Calu3 (cell line): ENCODE results near the gene ATP1A2. TPM values are rescaled to one million over a fixed set of nuclear protein-coding genes. Genes with fewer than 3 reads are reported as not detected.

ENCODE experiments used
- BruUV-seq: library from RNA; stranded (reverse); fragments of 400-500 nt; replicated peaks from 2 replicates; lab custom pipeline; 2021; lab: Mats Ljungman, UMichigan
- CTCF ChIA-PET: fragments of 300-600 bp; sonication (Branson Sonifier 250); formaldehyde crosslinking; loops from one replicate; lab custom pipeline; 2022; ENCODE audit warnings: antibody characterized with exemption; lab: Charles Lee
- DNase-seq: peaks from one replicate; pipeline ENCODE4 v3.0.0; 2022
- H3K27ac Mint-ChIP-seq: one replicate; pipeline ENCODE4 v1.8.0; 2022; ENCODE audit warnings: mixed read lengths; ENCODE audit not compliant: unreplicated experiment
- H3K27me3 Mint-ChIP-seq: one replicate; pipeline ENCODE4 v1.8.0; 2022; ENCODE audit warnings: mixed read lengths; ENCODE audit not compliant: unreplicated experiment
- H3K36me3 Mint-ChIP-seq: one replicate; pipeline ENCODE4 v1.8.0; 2022; ENCODE audit warnings: mild to moderate bottlenecking, moderate library complexity, mixed read lengths; ENCODE audit not compliant: insufficient read depth, unreplicated experiment
- H3K4me1 Mint-ChIP-seq: one replicate; pipeline ENCODE4 v1.8.0; 2022; ENCODE audit warnings: mild to moderate bottlenecking, low read depth, mixed read lengths; ENCODE audit not compliant: unreplicated experiment
- H3K4me3 Mint-ChIP-seq: one replicate; pipeline ENCODE4 v1.8.0; 2022; ENCODE audit warnings: mild to moderate bottlenecking, low read depth, moderate library complexity, mixed read lengths; ENCODE audit not compliant: unreplicated experiment
- H3K9me3 Mint-ChIP-seq: one replicate; pipeline ENCODE4 v1.8.0; 2022; ENCODE audit warnings: low read depth, mixed read lengths; ENCODE audit not compliant: unreplicated experiment
- intact Hi-C: fragments of 100-400 bp; cut with micrococcal nuclease; formaldehyde crosslinking; loops from one replicate; pipeline ENCODE4 v1.10.0; 2022; ENCODE audit not compliant: unreplicated experiment
- total RNA-seq: library from RNA; stranded (reverse); gene quantifications from 2 replicates; pipeline ENCODE4 v1.2.3, GENCODE V29; 2022
- TF ChIP-seq, protein P1 (sequence below): fragments of 200-600 bp; IDR thresholded peaks from one replicate; pipeline ENCODE4 v1.8.0; 2022; ENCODE audit warnings: antibody characterized with exemption; ENCODE audit not compliant: unreplicated experiment

Gene ATP1A2
- total RNA-seq, 1 experiment from 2014 or later = not detected

DNA sequence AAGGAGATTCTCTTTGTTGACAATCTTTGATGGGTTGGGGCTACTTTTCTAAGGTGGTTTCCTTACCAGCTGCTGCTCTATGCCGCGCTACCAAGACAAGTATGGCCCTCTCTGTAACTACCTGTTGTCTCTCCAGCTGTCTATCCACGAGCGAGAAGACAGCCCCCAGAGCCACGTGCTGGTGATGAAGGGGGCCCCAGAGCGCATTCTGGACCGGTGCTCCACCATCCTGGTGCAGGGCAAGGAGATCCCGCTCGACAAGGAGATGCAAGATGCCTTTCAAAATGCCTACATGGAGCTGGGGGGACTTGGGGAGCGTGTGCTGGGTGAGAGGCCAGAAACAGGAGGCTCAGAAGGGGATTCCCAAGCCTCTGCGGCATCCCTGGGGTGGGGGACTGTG is 14.4 kb downstream of the ATP1A2 start:
- intact Hi-C loops = no loop called here
- DNase-seq = no peak
- CTCF ChIA-PET = no interaction called here
- Mint-ChIP-seq H3K27ac (no peak overlapping the region), H3K4me3 (no peak overlapping the region), H3K36me3 (peaks cover under 1% of the 10 kb centered on the region), H3K4me1 (peaks cover 2% of the 10 kb centered on the region), H3K27me3 (peaks cover 75% of the 10 kb centered on the region), H3K9me3 (no peaks in the 10 kb centered on the region)
- TF ChIP-seq, protein P1, sequence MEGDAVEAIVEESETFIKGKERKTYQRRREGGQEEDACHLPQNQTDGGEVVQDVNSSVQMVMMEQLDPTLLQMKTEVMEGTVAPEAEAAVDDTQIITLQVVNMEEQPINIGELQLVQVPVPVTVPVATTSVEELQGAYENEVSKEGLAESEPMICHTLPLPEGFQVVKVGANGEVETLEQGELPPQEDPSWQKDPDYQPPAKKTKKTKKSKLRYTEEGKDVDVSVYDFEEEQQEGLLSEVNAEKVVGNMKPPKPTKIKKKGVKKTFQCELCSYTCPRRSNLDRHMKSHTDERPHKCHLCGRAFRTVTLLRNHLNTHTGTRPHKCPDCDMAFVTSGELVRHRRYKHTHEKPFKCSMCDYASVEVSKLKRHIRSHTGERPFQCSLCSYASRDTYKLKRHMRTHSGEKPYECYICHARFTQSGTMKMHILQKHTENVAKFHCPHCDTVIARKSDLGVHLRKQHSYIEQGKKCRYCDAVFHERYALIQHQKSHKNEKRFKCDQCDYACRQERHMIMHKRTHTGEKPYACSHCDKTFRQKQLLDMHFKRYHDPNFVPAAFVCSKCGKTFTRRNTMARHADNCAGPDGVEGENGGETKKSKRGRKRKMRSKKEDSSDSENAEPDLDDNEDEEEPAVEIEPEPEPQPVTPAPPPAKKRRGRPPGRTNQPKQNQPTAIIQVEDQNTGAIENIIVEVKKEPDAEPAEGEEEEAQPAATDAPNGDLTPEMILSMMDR = no peak
- BruUV-seq = no TSS peak

DNA sequence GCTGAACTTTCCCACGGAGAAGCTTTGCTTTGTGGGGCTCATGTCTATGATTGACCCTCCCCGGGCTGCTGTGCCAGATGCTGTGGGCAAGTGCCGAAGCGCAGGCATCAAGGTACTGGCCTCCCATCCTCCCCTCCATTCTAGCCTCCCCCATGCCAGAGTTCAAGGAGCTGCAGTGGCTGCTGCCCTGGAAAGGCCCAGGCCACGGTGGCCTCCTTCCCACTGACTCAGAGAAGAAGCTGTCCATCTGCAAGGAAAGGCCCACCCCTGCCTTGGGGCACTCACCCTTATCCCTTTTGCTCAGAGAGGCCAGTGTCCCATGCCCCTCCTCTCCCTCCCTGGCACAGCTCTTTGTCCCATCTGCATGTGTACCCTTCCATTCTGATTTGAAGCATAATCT is 14.9 kb downstream of the ATP1A2 start:
- Mint-ChIP-seq H3K36me3 (no peaks in the 10 kb centered on the region), H3K27ac (no peak overlapping the region), H3K9me3 (no peaks in the 10 kb centered on the region), H3K4me3 (no peak overlapping the region), H3K27me3 (peaks cover 80% of the 10 kb centered on the region), H3K4me1 (no peaks in the 10 kb centered on the region)
- CTCF ChIA-PET = no interaction called here
- TF ChIP-seq, protein P1 = no peak
- DNase-seq = no peak
- intact Hi-C loops = no loop called here
- BruUV-seq = no TSS peak

DNA sequence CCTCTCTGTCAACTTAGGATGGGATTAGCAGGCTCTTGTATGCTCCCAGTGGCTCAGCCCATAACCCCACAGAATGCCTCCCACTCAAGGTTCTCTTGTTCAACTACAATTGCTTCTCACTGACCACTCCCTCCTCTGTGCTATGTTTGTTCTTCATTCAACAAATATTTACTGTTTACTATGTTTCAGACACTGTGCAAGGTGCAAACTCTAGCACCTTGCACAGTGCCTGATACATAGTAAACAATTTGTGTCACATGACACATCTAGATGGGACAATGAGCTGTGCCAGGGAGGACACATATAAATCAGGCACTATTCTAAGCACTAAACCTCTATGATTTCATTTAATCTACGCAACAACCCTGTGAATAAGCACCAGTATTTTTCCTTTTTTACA is 15.4 kb downstream of the ATP1A2 start:
- TF ChIP-seq, protein P1 = no peak
- no peak for DNase-seq
- H3K4me3 Mint-ChIP-seq = no peak overlapping the region
- intact Hi-C loops = no loop called here
- H3K27ac Mint-ChIP-seq = no peak overlapping the region
- H3K4me1 Mint-ChIP-seq = no peaks in the 10 kb centered on the region
- H3K9me3 Mint-ChIP-seq = no peaks in the 10 kb centered on the region
- peaks cover 84% of the 10 kb centered on the region for H3K27me3 Mint-ChIP-seq
- BruUV-seq = no TSS peak
- H3K36me3 Mint-ChIP-seq = no peaks in the 10 kb centered on the region
- CTCF ChIA-PET = interaction anchor here (0.6 kb wide), 1 partner anchor 15 kb away, joined by 3 read pairs; no protein-coding TSS in a partner anchor

DNA sequence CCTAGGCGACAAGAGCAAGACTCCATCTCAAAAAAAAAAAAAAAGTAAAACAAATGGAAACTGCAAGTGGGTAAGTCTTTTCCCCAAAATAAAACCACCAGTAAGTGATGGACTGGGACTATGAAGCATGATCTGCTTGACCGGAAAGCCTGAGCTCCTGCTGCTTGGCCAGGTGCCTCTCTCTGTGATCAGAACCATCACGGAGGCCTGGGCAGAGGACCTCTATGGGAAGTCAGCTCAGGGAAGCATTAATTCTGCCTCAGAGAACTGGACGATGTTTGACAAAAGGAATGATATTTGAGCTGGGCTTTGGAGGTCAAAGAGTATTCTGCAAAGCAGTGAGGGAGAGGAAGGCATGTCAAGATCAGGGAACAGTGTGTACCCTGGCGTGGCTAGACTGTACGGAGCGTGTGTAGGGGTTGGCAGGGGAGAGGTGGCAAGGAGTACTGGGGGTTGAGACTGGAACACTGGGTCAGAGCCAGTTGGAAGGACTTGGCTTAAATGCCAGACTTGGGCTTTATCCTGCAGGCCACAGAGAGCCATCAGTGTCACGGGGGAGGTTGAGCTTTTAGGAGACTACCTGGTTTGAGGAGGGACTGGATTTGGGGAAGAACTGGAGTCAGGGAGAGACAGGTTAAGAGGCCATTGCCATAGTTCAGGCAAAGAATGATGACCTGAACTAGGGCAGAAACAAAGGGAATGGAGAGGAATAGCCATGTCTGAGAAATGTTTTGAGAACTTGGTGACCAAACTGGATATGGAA is 16.4 kb downstream of the ATP1A2 start:
- DNase-seq = no peak
- H3K9me3 Mint-ChIP-seq = no peaks in the 10 kb centered on the region
- H3K27me3 Mint-ChIP-seq = peaks cover 95% of the 10 kb centered on the region
- intact Hi-C loops = no loop called here
- no TSS peak for BruUV-seq
- H3K4me3 Mint-ChIP-seq = no peak overlapping the region
- TF ChIP-seq, protein P1 = no peak
- no peaks in the 10 kb centered on the region for H3K36me3 Mint-ChIP-seq
- no peak overlapping the region for H3K27ac Mint-ChIP-seq
- no peaks in the 10 kb centered on the region for H3K4me1 Mint-ChIP-seq
- CTCF ChIA-PET = no interaction called here
